Activated CD8-positive, alpha-beta memory T cell treated with anti-CD3 and anti-CD28 coated beads, Interleukin-2, amount 50 U/mL, for 48 hours (primary cell): ENCODE data around the gene PHACTR2.
"Not testable (repeated sequence)": the region's sequence is repeated elsewhere in the genome, so short reads cannot be mapped to it uniquely, and the experiment has no call there.

Source experiments
- DNase-seq: peaks from one replicate; pipeline ENCODE4 v3.0.0-alpha.2; 2020

Gene PHACTR2

DNA sequence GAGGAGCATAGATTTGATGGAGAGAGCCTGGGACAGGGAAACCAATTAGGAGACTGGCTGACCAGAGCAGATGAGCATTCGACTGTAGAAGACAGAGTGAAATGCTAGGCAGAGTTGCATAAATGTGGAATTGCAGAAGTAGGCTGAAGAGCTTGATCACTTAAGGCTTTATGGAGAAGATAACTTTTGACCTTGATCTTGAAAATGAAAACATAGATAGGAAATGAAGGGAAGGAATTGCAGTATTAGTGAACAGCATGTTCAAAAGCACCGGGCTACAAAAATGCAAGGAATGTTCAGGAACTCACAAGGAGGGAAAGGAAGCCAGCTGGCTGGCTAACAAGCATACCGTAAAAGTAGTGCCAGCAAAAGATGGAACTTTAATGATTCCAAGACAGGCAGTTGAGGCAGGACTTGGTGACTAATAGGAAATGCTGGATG, 144.8 kb downstream of the PHACTR2 start:
- no peak for DNase-seq

DNA sequence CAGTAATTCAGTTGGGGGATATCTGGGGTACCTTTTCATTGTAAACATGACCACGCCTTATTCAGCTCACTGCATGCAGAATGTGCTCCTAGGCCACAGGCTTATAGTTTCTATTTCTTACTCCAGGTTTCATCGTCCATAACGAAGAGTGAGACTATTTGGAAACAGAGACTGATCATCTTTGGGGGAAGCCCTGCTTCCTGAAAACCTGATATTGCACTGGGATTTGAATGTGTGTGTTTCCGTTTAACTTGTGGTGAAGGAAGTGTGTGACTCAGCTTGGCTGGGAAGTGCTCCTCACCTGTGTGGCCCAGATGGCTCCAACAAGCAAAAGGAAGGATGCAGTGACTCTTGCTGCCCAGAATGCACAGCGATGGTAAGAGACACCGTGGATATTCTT, 145.8 kb downstream of the PHACTR2 start:
- no peak for DNase-seq

DNA sequence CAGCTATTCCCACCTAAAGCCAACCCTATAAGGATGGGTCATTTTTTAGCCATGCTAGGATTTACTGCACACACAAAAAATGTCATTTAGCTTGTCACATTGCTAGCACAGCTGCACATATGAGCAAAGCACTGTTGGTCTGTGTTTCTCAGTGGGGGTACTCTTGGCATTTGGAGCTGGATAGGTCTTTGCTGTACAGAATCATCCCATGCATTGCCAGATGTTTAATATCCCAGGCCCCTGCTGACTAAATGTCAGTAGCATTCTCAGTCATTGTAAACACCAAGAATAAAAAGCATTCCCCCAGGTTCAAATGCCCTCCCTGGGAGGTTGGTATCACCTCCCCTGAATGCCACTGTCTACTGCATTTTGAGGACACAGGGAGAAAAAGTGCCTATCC, 150.8 kb downstream of the PHACTR2 start:
- no peak for DNase-seq

DNA sequence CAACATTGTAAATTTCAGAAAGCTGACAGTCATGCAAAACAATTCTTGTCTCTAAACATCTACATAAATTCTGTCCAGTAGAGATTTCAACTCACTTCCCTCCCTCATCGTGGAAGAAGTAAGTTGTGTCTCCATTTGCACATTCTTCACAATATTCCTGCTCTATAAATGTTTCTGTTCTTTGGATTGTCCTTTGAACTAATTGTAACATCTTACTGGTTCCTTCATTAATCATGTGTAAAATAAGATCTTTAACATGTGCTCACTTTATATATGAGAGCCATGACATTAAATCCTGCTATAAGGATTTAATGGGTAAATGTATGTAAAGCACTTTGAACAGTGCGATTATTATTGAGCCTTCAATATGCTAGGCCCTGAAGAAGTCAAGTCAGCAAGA, 158.4 kb downstream of the PHACTR2 start:
- DNase-seq, result no peak

DNA sequence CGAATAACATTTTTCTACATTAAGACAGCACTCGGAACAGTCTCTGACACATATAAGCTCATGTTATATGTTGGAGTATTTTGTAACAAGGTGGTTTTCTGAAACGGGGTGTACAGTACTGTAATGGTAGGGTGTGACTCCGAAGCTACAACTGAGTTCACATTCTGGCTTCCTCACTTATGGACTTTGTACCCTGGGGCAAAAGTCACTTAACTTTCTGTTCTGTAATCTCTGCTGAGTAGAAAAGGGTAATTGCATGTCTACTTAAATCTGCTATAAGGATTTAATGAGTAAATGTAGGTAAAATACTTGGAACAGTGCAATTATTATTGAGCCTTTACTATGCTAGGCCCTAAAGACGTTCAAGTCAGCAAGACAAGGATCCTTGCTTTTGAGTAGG, 160.6 kb downstream of the PHACTR2 start:
- DNase-seq, result no peak

DNA sequence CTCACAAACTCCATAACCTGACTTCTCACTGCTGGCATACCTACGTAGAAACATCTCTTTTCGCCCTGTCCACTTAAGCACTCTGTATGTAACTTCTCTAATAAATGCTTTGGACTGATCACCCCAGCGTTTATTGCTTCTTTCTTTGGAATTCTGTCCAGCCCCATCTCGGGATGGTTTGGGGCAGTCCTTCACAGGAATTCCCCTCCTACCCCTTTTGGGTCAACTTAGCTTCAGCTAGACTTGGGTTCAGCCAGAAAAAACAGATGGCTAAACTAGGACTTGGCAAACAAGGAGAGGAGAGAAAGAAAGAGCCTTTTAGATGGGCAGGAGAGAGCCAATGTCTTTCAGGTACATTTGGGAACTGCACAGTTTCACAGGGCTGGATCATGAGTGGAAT, 161.4 kb downstream of the PHACTR2 start:
- no peak for DNase-seq

DNA sequence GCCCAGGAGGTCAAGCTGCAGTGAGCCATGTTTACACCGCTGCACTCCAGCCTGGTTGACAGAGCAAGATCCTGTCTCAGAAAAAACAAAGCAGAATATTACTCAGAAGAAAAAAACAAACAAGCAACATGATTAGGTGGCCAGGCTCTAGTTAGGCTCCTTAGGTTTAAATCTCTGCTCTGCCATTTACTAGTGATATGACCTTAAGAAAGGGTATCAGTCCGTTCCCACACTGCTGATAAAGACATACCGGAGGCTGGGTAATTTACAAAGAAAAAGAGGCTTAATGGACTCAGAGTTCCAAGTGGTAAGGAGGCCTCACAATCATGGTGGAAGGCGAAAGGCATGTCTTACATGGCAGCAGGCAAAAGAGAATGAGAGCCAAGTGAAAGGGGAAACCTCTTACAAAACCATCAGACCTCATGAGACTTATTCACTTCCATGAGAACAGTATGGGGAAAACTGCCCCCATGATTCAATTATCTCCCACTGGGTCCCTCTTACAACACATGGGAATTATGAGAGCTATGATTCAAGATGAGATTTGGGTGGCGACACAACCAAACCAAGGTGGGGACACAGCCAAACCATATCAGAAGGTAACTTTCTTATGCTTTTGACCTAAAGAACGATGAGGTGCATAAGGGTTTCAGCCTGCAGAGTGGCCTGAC, 163.0 kb downstream of the PHACTR2 start:
- DNase-seq, result no peak

DNA sequence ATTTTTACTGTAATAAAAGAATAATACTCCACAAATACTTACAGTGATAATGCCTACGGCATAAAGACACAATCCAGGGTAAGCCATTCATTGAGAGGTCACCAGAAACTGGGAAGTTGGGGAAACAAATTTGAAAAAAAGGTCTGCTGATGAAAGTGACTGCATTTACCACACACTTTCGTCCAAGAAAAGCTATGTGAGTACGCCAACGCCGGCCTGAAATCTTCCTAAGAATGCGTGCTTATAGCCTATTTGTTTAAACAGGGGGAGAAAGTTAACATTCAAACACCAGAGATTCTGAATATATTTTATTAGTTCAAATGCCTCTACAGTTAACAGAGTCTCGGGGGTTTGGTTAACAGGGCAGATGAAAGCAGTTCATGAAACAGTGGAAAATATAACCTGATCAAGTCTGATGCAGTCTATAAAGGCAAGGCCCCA, 164.7 kb downstream of the PHACTR2 start:
- DNase-seq, result no peak

DNA sequence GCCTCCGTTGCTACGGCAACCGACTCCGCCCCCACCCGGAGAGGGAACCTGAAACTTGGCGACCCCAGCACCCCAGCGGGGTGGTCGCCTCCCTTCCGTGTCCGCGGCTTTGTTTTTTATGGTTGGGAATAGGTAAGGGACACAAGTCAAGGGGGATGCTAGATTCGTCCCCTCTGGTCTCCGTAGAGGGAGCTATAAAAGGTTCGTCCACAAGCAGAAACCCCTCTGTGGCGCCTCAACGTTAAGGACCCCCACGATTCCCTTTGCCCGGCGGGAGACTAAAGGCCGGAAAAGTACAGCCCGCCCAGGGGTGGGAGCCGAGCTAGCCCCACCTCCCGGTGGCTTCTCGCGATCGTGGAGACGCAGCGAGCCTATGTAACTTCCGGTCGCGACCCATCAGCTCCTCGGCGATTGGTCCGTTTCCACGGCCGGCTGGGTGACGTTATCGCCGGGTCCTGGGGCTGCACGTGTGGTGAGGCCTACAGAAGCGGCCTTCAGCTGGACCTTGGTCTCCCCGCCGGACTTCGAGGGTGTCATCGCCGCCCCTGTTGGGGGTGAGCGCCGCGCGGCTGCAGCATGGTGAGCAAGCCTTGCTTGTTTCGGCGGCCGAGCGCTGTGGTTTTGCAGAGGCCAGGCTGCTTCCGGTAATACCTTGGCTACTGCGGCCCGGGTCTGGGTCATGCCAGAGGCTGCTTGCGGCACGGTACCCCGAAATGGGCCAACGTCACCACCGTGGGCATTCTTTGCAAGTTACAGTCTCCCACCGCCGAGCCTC, 165.3 kb downstream of the PHACTR2 start, which contains the start of gene LTV1:
Gene LTV1 (plus strand): TSS at position 437 of the 775 bp plus-strand sequence. CDS start 140 bp downstream, at position 577.
- peak; percentile 94 for DNase-seq

DNA sequence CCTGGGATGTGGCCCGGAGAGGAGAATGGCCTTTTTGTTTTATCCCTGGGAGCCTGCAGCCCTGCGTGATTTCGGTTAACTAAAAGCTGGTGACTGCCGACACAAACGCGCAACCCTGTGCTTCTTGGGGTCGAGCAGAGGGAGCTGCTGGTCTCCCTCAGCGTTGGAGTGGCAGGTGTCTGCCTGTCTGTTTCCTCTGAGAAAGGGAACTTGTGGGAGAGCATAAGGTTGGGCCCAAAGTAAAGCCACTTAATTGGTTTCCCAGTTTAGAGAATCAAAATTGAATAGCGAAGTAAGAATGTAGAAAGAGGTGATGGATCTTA, 165.9 kb downstream of the PHACTR2 start:
- no peak for DNase-seq

DNA sequence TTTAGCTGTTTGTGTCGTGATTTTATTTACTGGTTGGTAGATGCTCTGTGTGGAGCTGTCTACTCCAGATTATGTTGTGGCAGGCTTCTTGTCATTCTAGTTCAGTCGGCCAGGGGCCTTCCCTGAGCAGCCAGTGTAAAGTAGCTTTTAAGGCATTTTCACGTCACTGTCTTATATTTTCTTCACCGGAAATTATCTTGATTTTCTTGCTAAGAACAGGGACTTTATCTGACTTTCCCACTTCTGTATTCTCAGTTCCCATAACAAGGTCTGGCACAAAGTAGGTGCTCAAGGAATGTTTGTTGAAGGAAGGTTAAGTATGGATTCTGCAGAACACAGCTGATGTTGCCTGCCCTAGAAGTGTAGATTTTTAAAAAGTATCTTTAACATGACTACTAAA, 166.2 kb downstream of the PHACTR2 start:
- DNase-seq, result no peak

DNA sequence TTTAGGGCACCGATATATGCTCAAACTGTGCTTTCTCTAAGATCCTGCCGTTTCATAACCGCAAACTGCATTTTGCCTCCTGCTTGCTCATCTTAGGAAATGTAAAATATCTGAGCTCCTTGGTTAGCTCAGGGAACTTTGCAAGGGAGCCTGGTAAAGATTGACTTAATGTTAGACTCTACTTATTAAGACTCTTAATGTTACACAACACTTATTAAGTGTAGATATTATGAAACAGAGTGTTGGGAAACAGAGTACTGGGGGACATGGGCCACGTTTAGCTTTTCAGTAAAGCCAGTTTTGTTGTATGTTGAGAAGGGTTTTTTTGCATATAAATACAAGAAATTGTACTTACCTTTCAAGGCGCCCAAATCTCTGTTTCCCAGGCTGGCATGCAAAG, 167.3 kb downstream of the PHACTR2 start:
- DNase-seq, result no peak

DNA sequence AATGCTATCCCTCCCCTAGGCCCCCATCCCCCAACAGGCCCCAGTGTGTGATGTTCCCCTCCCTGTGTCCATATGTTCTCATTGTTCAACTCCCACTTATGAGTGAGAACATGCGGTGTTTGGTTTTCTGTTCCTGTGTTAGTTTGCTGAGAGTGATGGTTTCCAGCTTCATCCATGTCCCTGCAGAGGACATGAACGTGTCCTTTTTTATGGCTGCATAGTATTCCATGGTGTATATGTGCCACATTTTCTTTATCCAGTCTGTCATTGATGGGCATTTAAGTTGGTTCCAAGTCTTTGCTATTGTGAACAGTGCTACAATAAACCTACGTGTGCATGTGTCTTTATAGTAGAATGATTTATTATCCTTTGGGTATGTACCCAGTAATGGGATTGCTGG, 173.9 kb downstream of the PHACTR2 start:
- DNase-seq, result not testable (repeated sequence)

DNA sequence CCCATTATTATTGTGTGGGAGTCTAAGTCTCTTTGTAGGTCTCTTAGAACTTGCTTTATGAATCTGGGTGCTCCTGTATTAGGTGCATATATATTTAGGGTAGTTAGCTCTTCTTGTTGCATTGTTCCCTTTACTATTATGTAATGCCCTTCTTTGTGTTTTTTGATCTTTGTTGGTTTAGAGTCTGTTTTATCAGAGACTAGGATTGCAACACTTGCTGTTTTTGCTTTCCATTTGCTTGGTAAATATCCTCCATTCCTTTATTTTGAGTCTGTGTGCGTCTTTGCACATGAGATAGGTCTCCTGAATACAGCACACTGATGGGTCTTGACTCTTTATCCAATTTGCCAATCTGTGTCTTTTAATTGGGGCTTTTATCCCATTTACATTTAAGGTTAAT, 177.3 kb downstream of the PHACTR2 start:
- not testable (repeated sequence) for DNase-seq

DNA sequence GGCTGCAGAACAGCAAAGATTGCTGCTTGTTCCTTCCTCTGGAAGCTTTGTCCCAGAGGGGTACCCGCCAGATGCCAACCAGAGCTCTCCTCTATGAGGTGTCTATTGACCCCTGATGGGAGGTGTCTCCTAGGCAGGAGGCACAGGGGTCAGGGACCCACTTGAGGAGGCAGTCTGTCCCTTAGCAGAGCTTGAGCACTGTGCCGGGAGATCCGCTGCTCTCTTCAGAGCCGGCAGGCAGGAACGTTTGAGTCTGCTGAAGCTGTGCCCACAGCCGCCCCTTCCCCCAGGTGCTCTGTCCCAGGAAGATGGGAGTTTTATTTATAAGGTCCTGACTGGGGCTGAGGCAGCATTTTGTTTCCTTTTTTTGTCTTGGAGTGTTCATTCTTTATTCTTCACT, 179.0 kb downstream of the PHACTR2 start:
- not testable (repeated sequence) for DNase-seq

DNA sequence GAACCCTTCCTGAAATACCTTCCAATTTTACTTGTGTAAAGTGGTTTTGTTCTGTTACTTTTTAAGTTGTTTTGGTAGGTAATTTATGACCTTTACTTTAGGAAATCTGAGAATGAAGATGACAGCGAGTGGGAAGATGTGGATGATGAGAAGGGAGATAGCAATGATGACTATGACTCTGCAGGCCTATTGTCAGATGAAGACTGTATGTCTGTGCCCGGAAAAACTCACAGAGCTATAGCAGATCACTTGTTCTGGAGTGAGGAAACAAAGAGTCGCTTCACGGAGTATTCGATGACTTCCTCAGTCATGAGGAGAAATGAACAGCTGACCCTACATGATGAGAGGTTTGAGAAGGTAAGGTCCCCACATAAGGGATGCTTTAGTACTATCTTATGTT, 179.9 kb downstream of the PHACTR2 start:
- no peak for DNase-seq

DNA sequence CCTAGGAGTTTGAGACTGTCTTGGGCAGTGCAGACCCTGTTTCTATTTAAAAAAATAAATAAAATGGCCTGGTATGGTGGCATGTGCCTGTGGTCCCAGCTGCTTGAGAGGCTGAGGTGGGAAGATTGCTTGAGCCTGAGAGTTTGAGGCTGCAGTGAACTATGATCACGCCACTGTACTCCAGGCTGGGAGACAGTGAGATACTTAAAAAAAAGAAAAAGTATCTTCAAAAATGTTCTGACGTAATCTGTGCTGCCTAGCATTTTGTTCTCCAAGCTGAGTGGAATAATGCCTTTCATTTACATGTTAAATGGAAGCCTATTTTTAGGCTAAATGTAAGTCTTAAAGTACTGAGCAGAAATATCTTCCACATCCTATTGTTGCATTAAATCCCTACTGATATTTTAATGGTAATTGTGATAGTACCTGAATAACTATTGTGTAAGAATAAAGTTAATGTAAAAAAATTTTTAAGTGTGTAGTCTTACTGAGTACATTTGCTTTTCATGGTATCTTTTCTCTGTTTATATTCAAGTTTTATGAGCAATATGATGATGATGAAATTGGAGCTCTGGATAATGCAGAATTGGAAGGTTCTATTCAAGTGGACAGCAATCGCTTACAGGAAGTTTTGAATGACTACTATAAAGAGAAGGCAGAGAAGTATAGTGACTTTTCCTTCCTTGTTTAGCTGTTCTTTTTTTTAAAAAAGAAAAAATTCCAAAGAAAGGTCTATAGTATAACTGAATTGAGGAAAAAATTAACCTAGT, 182.3 kb downstream of the PHACTR2 start:
- DNase-seq, result no peak

DNA sequence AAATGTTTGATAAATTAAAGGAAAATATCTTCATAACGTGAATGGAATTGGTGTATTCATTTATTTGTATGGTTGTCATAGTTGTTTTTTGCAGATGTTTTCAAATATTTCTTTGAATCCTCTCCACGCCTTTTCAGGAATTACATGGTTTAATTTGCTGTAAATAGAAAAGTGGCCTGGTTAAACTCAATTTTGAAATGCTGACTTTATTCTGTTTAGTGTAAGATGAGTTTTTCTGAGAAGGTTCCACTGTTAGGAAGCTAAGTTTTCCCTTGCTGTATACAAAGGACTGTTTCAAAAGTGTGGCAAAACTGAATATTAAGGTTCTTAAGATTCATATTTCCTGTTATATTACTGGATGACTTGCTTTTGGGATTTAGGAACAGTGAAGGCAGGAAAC, 186.0 kb downstream of the PHACTR2 start:
- no peak for DNase-seq

DNA sequence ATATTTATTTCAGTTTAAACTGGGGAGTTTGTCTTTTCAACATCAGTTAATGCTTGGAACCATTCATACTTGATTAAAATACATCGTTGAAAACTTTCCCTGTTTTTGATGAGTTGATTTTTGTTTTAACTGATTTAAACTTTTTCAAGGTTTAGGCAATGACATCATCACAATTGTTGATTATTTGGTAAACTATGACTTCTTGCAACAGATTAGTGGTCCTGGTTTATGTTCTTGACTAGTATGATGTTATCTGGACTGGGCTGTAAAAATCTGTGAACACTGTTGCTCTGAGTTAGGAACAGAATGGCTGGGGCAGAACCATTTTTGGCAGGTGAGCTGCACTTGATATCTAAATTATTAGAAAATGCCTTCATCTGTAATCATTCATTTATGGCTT, 186.5 kb downstream of the PHACTR2 start, which contains the start of gene ZC2HC1B:
Gene ZC2HC1B (plus strand): TSS at position 241 of the 400 bp plus-strand sequence. CDS start 66 bp downstream, at position 307.
- no peak for DNase-seq

DNA sequence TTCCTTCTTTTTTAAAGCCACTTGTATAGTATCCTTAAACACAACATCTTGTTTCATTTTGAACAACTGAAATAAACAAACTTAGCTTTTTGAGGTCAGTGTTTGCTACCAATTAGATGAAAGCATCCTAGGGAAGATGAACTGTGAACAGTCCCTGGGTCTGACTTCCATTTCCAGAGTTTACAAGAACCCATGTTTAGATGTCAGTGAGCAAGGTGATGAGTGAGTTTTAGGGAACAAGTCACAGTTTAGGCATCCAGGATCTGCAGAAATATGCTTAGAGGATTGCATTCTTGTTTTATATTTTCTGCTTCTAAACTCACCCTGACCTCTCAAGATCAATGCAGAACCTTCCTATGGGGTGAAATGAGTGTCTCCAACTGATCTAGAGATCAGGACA, 189.5 kb downstream of the PHACTR2 start:
- DNase-seq, result no peak

DNA sequence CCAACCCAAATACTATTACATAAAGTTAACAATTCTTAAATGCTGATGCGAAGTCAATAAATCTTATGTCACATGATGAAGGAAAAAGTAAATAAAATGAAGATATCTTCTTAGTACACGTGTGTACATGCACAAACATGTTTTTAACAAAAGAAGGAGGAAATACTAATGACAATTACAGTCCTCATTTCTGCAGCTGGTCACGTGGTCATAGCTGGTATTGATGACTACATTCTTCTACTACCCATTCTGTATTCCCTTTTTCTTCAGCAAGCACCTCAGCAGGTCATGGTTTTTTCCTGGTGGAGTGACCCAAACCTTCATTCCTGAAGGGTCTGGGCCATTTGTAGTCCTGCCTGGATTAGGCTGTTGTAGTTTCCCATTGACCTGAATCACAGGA, 191.0 kb downstream of the PHACTR2 start:
- DNase-seq, result not testable (repeated sequence)

DNA sequence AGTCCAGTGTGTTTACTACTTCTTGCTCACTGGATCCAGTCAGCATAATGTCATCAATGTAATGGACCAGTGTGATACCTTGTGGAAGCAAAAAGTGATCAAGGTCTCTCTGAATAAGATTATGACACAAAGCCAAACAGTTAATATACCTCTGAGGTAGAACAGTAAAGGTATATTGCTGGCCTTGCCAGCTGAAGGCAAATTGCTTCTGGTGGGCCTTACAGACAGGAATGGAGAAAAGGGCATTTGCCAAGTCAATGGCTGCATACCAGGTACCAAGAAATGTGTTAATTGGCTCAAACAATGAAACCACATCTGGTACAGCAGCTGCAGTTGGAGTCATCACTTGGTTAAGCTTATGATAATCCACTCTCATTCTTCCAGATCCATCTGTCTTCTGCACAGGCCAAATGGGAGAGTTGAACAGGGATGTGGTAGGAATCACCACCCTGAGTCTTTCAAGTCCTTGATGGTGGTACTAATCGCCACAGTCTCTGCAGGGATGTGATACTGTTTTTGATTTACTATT, 193.5 kb downstream of the PHACTR2 start:
- DNase-seq, result not testable (repeated sequence)

DNA sequence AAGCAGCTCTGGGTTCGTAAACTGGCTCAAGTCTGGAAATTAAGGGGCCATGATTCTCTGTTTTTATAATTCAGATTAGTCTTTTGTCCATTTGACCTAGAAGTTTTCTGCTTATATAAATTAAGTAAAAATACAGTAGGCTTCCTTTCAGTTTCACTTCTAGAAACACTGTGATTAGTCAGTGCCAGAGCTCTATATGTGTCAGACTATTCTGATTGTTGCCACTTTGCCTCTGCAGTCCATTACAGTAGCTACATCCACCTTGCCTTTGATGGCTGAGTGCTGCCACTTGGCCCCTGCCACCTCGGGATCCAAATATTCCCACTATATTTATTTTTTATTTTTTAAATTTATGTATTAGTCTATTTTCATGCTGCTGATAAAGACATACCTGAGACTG, 194.4 kb downstream of the PHACTR2 start:
- DNase-seq, result no peak
